GM19463 (cell line): Measurements from ENCODE around the gene ANKRD10.

Experiments used
- ATAC-seq: cut with Tn5 transposase; IDR thresholded peaks from one replicate; pipeline ENCODE4 v1.9.1; 2021; ENCODE audit warnings: mild to moderate bottlenecking, moderate library complexity; ENCODE audit not compliant: unreplicated experiment

Gene ANKRD10

GRCh38 chr13:110945928-110946570 lies 31.2 kb upstream of the ANKRD10 start:
- ATAC-seq, result no peak

GRCh38 chr13:110944968-110945927 lies 30.4 kb upstream of the ANKRD10 start:
- no peak for ATAC-seq

- peak; percentile 58 for ATAC-seq
Measured at GRCh38 chr13:110944121-110944967, 29.5 kb upstream of the ANKRD10 start.

- peak; percentile 87 for ATAC-seq
Measured at GRCh38 chr13:110942248-110942981, 27.5 kb upstream of the ANKRD10 start.

GRCh38 chr13:110938662-110939421 lies 24.0 kb upstream of the ANKRD10 start:
- ATAC-seq, result no peak

GRCh38 chr13:110937511-110938285 lies 22.8 kb upstream of the ANKRD10 start:
- no peak for ATAC-seq

- ATAC-seq, result no peak
Measured at GRCh38 chr13:110936519-110936918, 21.6 kb upstream of the ANKRD10 start.

- ATAC-seq, result no peak
Measured at GRCh38 chr13:110932588-110932987, 17.7 kb upstream of the ANKRD10 start.

- peak; percentile 80 for ATAC-seq
Measured at GRCh38 chr13:110929104-110929777, 14.4 kb upstream of the ANKRD10 start.

- ATAC-seq, result no peak
Measured at GRCh38 chr13:110925023-110925612, 10.2 kb upstream of the ANKRD10 start.

GRCh38 chr13:110924639-110924934 lies 9.7 kb upstream of the ANKRD10 start:
- ATAC-seq, result no peak

- no peak for ATAC-seq
Measured at GRCh38 chr13:110923777-110924638, 9.1 kb upstream of the ANKRD10 start.

GRCh38 chr13:110923086-110923485 lies 8.2 kb upstream of the ANKRD10 start:
- ATAC-seq, result no peak

GRCh38 chr13:110922506-110922905 lies 7.6 kb upstream of the ANKRD10 start:
- ATAC-seq, result no peak

GRCh38 chr13:110921695-110922094 lies 6.8 kb upstream of the ANKRD10 start:
- ATAC-seq, result no peak

- peak; percentile 59 for ATAC-seq
Measured at GRCh38 chr13:110921209-110921608, 6.3 kb upstream of the ANKRD10 start.

- no peak for ATAC-seq
Measured at GRCh38 chr13:110920038-110920437, 5.2 kb upstream of the ANKRD10 start.
